ENCODE results near the gene TC2N. TPM values are rescaled to one million over a fixed set of nuclear protein-coding genes. Genes with fewer than 3 reads are reported as not detected.

TC2N gene
- total and polyA plus RNA-seq, 2 donors (not counting 3 experiments of a cell fraction or from before 2014, with no cell fraction given), result 0.40 TPM; not detected in 1

GRCh38 chr14:91827746-91828145 lies 39.6 kb downstream of the TC2N start:
- Histone ChIP-seq H3K9ac (replicated peaks; ENCODE audit: extremely low read depth, insufficient read depth, low read length) (no peak overlapping the region), H3K27me3 (ENCODE audit: control insufficient read depth in 2 of 2, insufficient read depth in 2 of 2, low read length in 2 of 2) (peaks cover 2 to 5% of the 10 kb centered on the region in 2 experiments), H2AFZ (ENCODE audit: low read depth, low read length) (no peak overlapping the region), H4K20me1 (replicated peaks; ENCODE audit: control insufficient read depth, extremely low read depth, insufficient read depth, low read length) (no peaks in the 10 kb centered on the region), H3K9me1 (replicated peaks; ENCODE audit: control insufficient read depth, extremely low read depth, insufficient read depth, low read length) (no peaks in the 10 kb centered on the region), H3K79me2 (ENCODE audit: control insufficient read depth, insufficient read depth, low read length) (no peaks in the 10 kb centered on the region), H3K4me1 (ENCODE audit: control insufficient read depth, extremely low read depth, insufficient read depth, low read length) (no peaks in the 10 kb centered on the region), H3K4me2 (ENCODE audit: insufficient read depth, low read length) (no peak overlapping the region), H3K36me3 (ENCODE audit: control insufficient read depth in 2 of 2, extremely low read depth in 1 of 2, insufficient read depth in 2 of 2, low read length in 2 of 2) (no peaks in the 10 kb centered on the region), H3K4me3 (replicated peaks in 1 of 3; ENCODE audit: insufficient read depth in 1 of 3, low read depth in 1 of 3, low read length in 3 of 3) (no peak overlapping the region), H3K27ac (ENCODE audit: insufficient read depth, low read depth, low read length) (no peak overlapping the region), H3K9me3 (replicated peaks; ENCODE audit: control insufficient read depth, insufficient read depth, low read length) (no peaks in the 10 kb centered on the region)
- no TSS peak for BruUV-seq (replicated peaks)
- dilution Hi-C loops (cut with MboI; ENCODE audit: extremely low pct_ligation_motif_present, low sequenced_read_pairs), result no loop called here
- ChIA-PET CTCF (interaction anchor here (1.6 kb wide), 1 partner anchor 26 kb away, joined by 3 read pairs; no protein-coding TSS in a partner anchor), POLR2A (no interaction called here)
- FAIRE-seq, result no peak
- DNase-seq (ENCODE audit: low read depth, low spot score), result no peak
- intact Hi-C loops (cut with micrococcal nuclease), result no loop called here
- no peak for TF ChIP-seq FOS (IDR thresholded peaks at IDR 0.05; ENCODE audit: borderline replicate concordance, insufficient read depth, low read length)
- no peak for TF ChIP-seq EZH2 (IDR thresholded peaks at IDR 0.05; ENCODE audit: borderline replicate concordance, low read depth, low read length, severe bottlenecking)
- no peak for TF ChIP-seq MYC (IDR thresholded peaks at IDR 0.05; ENCODE audit: low read depth, low read length)
- no peak for TF ChIP-seq POLR2AphosphoS5 (IDR thresholded peaks at IDR 0.05; ENCODE audit: insufficient read depth, low read depth, low read length)
- TF ChIP-seq MAX (IDR thresholded peaks at IDR 0.05; ENCODE audit: insufficient read depth, insufficient read length), result no peak
- TF ChIP-seq JUN (IDR thresholded peaks at IDR 0.05; ENCODE audit: borderline replicate concordance, insufficient read depth, insufficient read length, low read depth), result no peak
- no peak for TF ChIP-seq POLR2A (IDR thresholded peaks at IDR 0.05; ENCODE audit: low read depth, low read length)
- no peak for TF ChIP-seq CTCF (IDR thresholded peaks at IDR 0.05; ENCODE audit: extremely low read depth in 1 of 2, insufficient read depth in 1 of 2, low read depth in 1 of 2, low read length in 2 of 2)
- no peak for TF ChIP-seq GATA2 (IDR thresholded peaks at IDR 0.05; ENCODE audit: insufficient read depth, insufficient read length, low read depth, low read length)

Data from endothelial cell of umbilical vein (primary cell).